ENCODE results near the gene PITX3.

- TF ChIP-seq POLR2AphosphoS5 (IDR thresholded peaks at IDR 0.05; ENCODE audit: low read length) (no peak), REST (IDR thresholded peaks at IDR 0.05; ENCODE audit: low read depth, low read length) (no peak), CTCF (IDR thresholded peaks at IDR 0.05 in 2 of 3, conservative IDR thresholded peaks at IDR 0.05 in 1 of 3; ENCODE audit: control insufficient read depth in 2 of 3, extremely low read depth in 1 of 3, insufficient read depth in 1 of 3, low read depth in 3 of 3, low read length in 3 of 3) (no peak), CEBPB (IDR thresholded peaks at IDR 0.05; ENCODE audit: borderline replicate concordance in 1 of 2, low read depth in 2 of 2, low read length in 2 of 2) (no peak), FOXK2 (IDR thresholded peaks at IDR 0.05) (no peak), MYB (IDR thresholded peaks at IDR 0.05; ENCODE audit: borderline replicate concordance, low read depth, low read length) (no peak), EGR1 (IDR thresholded peaks at IDR 0.05; ENCODE audit: borderline replicate concordance in 1 of 2, low read depth in 2 of 2, low read length in 2 of 2) (no peak), NRF1 (conservative IDR thresholded peaks at IDR 0.05; ENCODE audit: low read depth, low read length) (no peak), CHD1 (IDR thresholded peaks at IDR 0.05; ENCODE audit: low read depth, low read length) (no peak), CREB1 (IDR thresholded peaks at IDR 0.05; ENCODE audit: low read depth) (no peak), POLR2A (IDR thresholded peaks at IDR 0.05; ENCODE audit: low read depth, low read length) (no peak), ZSCAN29 (IDR thresholded peaks at IDR 0.05) (no peak), MXI1 (IDR thresholded peaks at IDR 0.05; ENCODE audit: low read depth, low read length) (no peak), RCOR1 (conservative IDR thresholded peaks at IDR 0.05; ENCODE audit: low read depth, low read length) (no peak)
Measured at GRCh38 chr10:102242118-102242485, 790 bp upstream of the PITX3 start.

Measured in GM12878 (cell line).